Gastrocnemius medialis (tissue), 4 donors: Measurements from ENCODE around the gene AK8.

Experiments used
- CTCF ChIP-seq, 5 experiments: fragments of 450-650 bp in 3 of 5; fragments of 200-600 bp in 2 of 5; sonication (generic) in 2 of 5; IDR thresholded peaks in 4 of 5; conservative IDR thresholded peaks in 1 of 5; 1 replicate in 4 of 5; 2 replicates in 1 of 5; pipeline ENCODE4 v1.5.1; 2016 to 2019; ENCODE audit warnings: antibody characterized with exemption in 5 of 5, mild to moderate bottlenecking in 3 of 5, moderate library complexity in 3 of 5
- POLR2A ChIP-seq, 2 donors: fragments of 450-650 bp; IDR thresholded peaks; one replicate each; pipeline ENCODE4 v1.6.1; 2017; ENCODE audit warnings: antibody characterized with exemption in 2 of 2, mild to moderate bottlenecking in 2 of 2, moderate library complexity in 2 of 2

GRCh38 chr9:132898051-132898450 lies 20.0 kb upstream of the AK8 start:
- TF ChIP-seq POLR2A (IDR thresholded peaks at IDR 0.05), result no peak
- TF ChIP-seq CTCF (IDR thresholded peaks at IDR 0.05 in 4 of 5, conservative IDR thresholded peaks at IDR 0.05 in 1 of 5), result no peak
